AG04450 (cell line): ENCODE results near the gene CENPM. TPM values are rescaled to one million over a fixed set of nuclear protein-coding genes. Genes with fewer than 3 reads are reported as not detected.

ENCODE experiments used
- CTCF ChIA-PET: fragments of 300-600, 350-600 bp; formaldehyde crosslinking; extraction: SDS; loops from one replicate; lab custom pipeline; 2022; ENCODE audit warnings: antibody characterized with exemption, inconsistent platforms; lab: Charles Lee
- POLR2A ChIA-PET: fragments of 350-600 bp; formaldehyde crosslinking; extraction: SDS; loops from one replicate; lab custom pipeline; 2021; ENCODE audit warnings: antibody characterized with exemption, inconsistent platforms; lab: Yijun Ruan, JAX
- DNase-seq: peaks from one replicate; pipeline ENCODE4 v3.0.0-alpha.2; 2011; ENCODE audit warnings: low read depth, low spot score
- H3K27ac ChIP-seq: one replicate; pipeline ENCODE4 v1.5.1; 2012; ENCODE audit warnings: low read depth, low read length, control low read depth
- H3K27me3 ChIP-seq: one replicate; pipeline ENCODE4 v1.6.0; 2012; ENCODE audit warnings: low read length; ENCODE audit not compliant: control insufficient read depth, insufficient read depth
- H3K4me3 ChIP-seq: 2 replicates; pipeline ENCODE4 v1.5.1; 2011; ENCODE audit warnings: mild to moderate bottlenecking, low read depth, low read length, control low read depth
- H3K9me3 ChIP-seq: 2 replicates; pipeline ENCODE4 v1.5.1; 2012; ENCODE audit warnings: low read length; ENCODE audit not compliant: control insufficient read depth, insufficient read depth
- polyA plus RNA-seq: library from polyadenylated mRNA; depleted of rRNA; stranded (reverse); fragments of >200 nt; gene quantifications from 2 replicates; pipeline ENCODE4 v1.2.3, GENCODE V29; 2011
- TF ChIP-seq, protein P1 (sequence below): IDR thresholded peaks from 2 replicates; pipeline ENCODE4 v1.5.1; 2011; ENCODE audit warnings: low read depth, low read length, control low read depth, inconsistent platforms

Gene CENPM
- polyA plus RNA-seq, 1 experiment: 5.1 TPM

DNA sequence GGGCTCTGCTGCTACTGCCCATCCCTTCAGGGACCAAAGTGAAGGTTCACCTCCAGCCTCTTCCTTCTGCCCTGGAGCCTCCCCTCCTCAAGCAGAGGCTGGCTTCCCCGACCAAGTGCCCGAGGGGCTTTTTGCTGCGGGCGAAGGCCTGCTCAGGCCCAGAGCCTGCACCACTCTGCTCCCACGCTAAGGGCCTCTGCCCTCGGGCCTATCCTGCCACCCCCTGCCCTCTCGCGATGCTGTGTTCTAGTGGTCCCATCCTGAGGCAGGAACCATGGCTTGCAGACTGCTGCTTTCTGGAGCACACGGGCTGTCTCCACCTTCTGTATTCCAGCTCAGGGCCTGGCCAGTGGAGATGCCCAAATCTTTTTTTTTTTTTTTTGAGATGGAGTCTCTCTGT, 11.4 kb downstream of the CENPM start:
- POLR2A ChIA-PET: no interaction called here
- TF ChIP-seq, protein P1, sequence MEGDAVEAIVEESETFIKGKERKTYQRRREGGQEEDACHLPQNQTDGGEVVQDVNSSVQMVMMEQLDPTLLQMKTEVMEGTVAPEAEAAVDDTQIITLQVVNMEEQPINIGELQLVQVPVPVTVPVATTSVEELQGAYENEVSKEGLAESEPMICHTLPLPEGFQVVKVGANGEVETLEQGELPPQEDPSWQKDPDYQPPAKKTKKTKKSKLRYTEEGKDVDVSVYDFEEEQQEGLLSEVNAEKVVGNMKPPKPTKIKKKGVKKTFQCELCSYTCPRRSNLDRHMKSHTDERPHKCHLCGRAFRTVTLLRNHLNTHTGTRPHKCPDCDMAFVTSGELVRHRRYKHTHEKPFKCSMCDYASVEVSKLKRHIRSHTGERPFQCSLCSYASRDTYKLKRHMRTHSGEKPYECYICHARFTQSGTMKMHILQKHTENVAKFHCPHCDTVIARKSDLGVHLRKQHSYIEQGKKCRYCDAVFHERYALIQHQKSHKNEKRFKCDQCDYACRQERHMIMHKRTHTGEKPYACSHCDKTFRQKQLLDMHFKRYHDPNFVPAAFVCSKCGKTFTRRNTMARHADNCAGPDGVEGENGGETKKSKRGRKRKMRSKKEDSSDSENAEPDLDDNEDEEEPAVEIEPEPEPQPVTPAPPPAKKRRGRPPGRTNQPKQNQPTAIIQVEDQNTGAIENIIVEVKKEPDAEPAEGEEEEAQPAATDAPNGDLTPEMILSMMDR: no peak
- CTCF ChIA-PET: interaction anchor here (0.7 to 2.7 kb wide), 2 partner anchors 73 to 238 kb away, joined by 4 to 10 read pairs; no protein-coding TSS in a partner anchor

DNA sequence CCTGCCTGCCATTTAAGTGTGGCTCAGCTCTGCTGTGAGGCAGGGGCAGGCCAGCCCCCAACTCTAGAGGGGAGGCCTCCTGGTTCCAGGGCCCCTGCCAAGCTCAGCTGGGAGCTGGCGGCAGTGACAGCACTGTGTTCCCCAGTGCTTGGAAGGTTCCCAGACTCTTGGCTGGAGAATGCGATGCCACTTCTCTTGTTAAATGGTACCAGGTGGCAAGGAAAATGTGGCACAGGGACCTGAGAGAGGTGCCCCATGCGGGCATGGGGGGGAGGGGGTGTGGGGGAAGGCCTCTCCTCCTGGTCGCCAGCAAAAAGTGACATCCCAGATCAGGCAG, 12.0 kb downstream of the CENPM start:
- Histone ChIP-seq H3K27ac (no peak overlapping the region), H3K27me3 (no peaks in the 10 kb centered on the region), H3K9me3 (no peaks in the 10 kb centered on the region; the same call in 1 of the 2 replicates), H3K4me3 (no peak overlapping the region)
- CTCF ChIA-PET: interaction anchor here (0.7 to 1.3 kb wide), 2 partner anchors 9 to 238 kb away, joined by 4 to 5 read pairs; no protein-coding TSS in a partner anchor
- TF ChIP-seq, protein P1: no peak
- POLR2A ChIA-PET: interaction anchor here (0.6 kb wide), 1 partner anchor 14 kb away, joined by 6 read pairs; no protein-coding TSS in a partner anchor
- DNase-seq: no peak

More for the DNA sequence above, 11.4 kb downstream of the CENPM start:
- Histone ChIP-seq H3K27me3 (no peaks in the 10 kb centered on the region), H3K27ac (no peak overlapping the region), H3K4me3 (no peak overlapping the region), H3K9me3 (no peaks in the 10 kb centered on the region; the same call in 1 of the 2 replicates)
- DNase-seq: no peak

DNA sequence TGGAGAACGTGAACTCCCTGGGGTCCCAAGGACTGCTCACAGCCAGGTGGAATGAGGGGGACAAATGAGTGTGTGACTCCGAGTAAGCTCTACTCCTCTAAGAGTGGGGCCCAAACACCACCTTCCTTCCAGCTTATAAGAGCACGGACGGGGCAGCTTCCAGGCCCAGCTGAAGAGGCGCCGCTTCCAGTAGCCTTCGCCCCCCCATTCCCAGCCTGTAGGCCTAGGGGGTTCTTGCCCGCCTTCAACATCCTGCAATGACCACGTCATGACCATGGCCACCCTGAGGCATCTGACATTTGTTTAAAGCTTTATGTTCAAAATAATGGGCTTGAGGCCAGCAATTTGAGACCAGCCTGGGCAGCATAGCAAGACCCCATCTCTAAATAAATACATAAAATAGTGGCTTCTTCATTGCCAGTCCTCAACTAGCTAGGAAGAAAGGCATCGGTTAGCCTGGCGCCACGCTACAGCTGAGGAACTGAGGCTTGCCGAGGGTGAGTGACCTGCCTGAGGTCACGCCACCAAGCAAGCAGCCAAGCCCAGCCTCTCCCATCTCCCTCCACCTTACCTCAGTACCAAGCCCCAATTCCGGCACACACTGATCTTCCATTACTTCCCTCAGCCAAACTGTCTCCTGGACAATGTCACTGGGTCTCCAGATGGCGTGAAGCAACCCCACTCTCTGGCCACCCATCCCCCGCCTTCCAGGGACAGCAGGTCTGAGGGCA, 12.5 kb downstream of the CENPM start:
- H3K27me3 ChIP-seq: no peaks in the 10 kb centered on the region
- no peak overlapping the region for H3K27ac ChIP-seq
- H3K4me3 ChIP-seq: no peak overlapping the region
- ChIA-PET CTCF (interaction anchor here (0.6 to 1.3 kb wide), 3 partner anchors 9 to 237 kb away, joined by 3 to 5 read pairs (median 4); no protein-coding TSS in a partner anchor), POLR2A (interaction anchor here (0.6 kb wide), 1 partner anchor 13 kb away, joined by 6 read pairs; no protein-coding TSS in a partner anchor)
- no peaks in the 10 kb centered on the region; the same call in 1 of the 2 replicates for H3K9me3 ChIP-seq
- DNase-seq: no peak
- TF ChIP-seq, protein P1: no peak

GRCh38 chr22:41933411-41934177, 13.4 kb downstream of the CENPM start:
- no peaks in the 10 kb centered on the region; the same call in 1 of the 2 replicates for H3K9me3 ChIP-seq
- no peak overlapping the region for H3K27ac ChIP-seq
- no peak overlapping the region for H3K4me3 ChIP-seq
- no peaks in the 10 kb centered on the region for H3K27me3 ChIP-seq
- ChIA-PET POLR2A (no interaction called here), CTCF (interaction anchor here (1.3 kb wide), 1 partner anchor 236 kb away, joined by 5 read pairs; no protein-coding TSS in a partner anchor)
- TF ChIP-seq, protein P1: no peak
- DNase-seq: no peak
